GM23248 (cell line): ENCODE results near the gene ATP8A1.

Experiments
- EZH2 ChIP-seq: fragments of 200-600 bp; sonication (generic); IDR thresholded peaks from 2 replicates; pipeline ENCODE4 v1.6.1; 2018; ENCODE audit warnings: antibody characterized with exemption, mild to moderate bottlenecking; ENCODE audit not compliant: insufficient read depth, poor library complexity, severe bottlenecking
- EZH2phosphoT487 ChIP-seq: fragments of 200-600 bp; sonication (generic); IDR thresholded peaks from 2 replicates; pipeline ENCODE4 v1.6.1; 2018; ENCODE audit warnings: antibody characterized with exemption, moderate library complexity, mild to moderate bottlenecking, low read depth; ENCODE audit not compliant: insufficient read depth

DNA sequence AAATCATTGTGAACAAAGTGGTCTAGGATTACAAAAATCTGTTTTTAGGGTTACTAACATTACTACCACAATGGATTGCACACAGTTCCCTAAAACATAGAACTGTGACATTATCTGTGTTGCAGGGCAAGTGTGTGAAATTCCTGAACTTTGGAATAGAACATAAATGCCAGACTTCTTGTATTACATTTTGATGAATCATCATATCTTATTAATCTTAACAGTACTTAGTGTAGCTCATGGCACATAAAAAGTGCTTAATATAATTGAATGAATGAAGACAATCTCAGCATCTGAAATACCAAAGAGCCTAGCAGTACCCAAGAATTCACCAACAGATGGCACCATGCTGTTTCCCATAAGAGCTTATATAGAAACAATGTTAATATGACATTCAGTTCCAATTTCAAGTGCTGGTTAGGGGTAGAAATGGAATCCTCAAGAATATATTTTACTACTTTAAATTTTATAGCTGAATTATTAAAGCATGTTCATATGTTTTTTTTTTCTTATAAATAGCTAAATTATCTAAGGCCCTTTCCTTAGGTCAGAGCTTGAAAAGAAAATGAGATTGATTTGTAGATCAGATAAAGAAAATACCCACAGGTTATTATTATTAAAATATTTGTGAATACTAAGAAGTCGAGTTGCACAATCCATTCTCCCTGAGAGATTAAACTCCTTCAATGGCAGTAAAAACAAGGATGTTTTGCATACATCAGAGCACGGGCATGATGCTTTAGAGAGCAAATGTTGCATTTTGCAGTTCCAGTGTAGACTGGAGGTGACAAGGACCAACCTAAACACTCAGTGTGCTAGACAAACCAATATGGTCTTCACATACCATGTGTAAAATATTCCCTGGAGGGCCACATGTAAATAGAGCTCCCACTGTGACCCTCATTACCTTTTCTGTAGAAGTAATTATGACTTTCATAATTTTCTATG is 285.3 kb downstream of the ATP8A1 start:
- no peak for TF ChIP-seq EZH2
- TF ChIP-seq EZH2phosphoT487: no peak
